Measurements from ENCODE around the gene MOCS2. TPM values are rescaled to one million over a fixed set of nuclear protein-coding genes. Genes with fewer than 3 reads are reported as not detected.

Gene MOCS2
- total and polyA plus RNA-seq, 10 of the 15 experiments (the other 5 are each of a cell fraction or from before 2014, with no cell fraction given), result 11.0 to 27.4 (median 22.5) TPM

DNA sequence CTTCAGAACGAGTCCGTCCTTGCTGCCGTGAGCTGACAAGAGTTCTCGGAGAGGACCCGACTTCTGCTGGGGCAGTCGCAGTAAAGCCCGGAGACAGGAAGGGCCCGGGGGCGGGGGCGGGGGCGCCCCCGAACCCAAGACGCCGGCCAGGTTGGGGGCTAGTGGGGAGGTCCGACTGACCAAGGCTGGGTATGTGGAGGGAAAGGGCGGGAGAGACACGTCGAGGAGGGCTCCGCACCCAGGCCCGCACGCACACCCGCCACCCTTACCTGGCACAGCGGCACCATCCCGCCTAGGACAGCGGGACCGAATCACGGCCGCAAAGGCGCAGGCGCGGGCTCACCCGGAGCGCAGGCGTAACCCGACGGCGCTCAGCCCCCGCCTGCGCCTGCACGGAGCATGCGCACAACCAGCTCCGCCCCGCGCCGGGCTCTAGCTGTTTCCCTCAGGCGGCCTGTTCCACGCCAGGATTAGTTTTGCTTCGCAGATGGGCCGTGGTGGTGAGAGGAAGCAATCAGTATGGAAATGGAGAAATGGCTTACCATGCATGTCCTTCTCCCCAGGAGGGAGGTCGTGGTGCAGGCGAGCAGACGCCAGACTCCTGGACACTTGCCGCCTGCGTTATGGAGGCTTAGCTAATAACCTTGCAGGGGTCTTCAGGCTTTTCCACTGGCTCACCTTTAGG lies at the start of gene MOCS2 (continued):
- TF ChIP-seq E2F4 (IDR thresholded peaks at IDR 0.05; ENCODE audit: low read depth, low read length) (no peak), BHLHE40 (IDR thresholded peaks at IDR 0.05; ENCODE audit: borderline replicate concordance in 1 of 2, low read depth in 2 of 2, low read length in 1 of 2) (peak; percentile 28 to 52; a peak in 1 of 4 replicates), RFX5 (IDR thresholded peaks at IDR 0.05; ENCODE audit: low read depth, low read length) (no peak), SKIL (IDR thresholded peaks at IDR 0.05; ENCODE audit: low read depth, poor library complexity, severe bottlenecking) (no peak), ATF3 (IDR thresholded peaks at IDR 0.05; ENCODE audit: borderline replicate concordance, extremely low read depth, low read depth, low read length) (peak; percentile 2; the same call in 1 of the 2 replicates), KAT2A (conservative IDR thresholded peaks at IDR 0.05; ENCODE audit: control insufficient read depth, low read depth, low read length) (no peak), MEF2B (IDR thresholded peaks at IDR 0.05; ENCODE audit: partially characterized antibody, poor library complexity, severe bottlenecking) (no peak), DPF2 (IDR thresholded peaks at IDR 0.05) (0 out of 2 replicates have a peak, but pooled peaks have one; percentile 59), TARDBP (IDR thresholded peaks at IDR 0.05; ENCODE audit: borderline replicate concordance) (0 out of 2 replicates have a peak, but pooled peaks have one; percentile 18), HDGF (IDR thresholded peaks at IDR 0.05) (peak; percentile 30; the same call in 1 of the 2 replicates), TCF3 (IDR thresholded peaks at IDR 0.05; ENCODE audit: borderline replicate concordance, insufficient read depth, low read depth, low read length) (0 out of 2 replicates have a peak, but pooled peaks have one; percentile 23), NRF1 (conservative IDR thresholded peaks at IDR 0.05; ENCODE audit: low read depth, low read length) (peak; percentile 92), MTA2 (IDR thresholded peaks at IDR 0.05; ENCODE audit: low read depth) (no peak), BCLAF1 (IDR thresholded peaks at IDR 0.05) (no peak), ELK1 (IDR thresholded peaks at IDR 0.05; ENCODE audit: low read depth, low read length) (peak; percentile 48; the same call in 1 of the 2 replicates), NR2C1 (IDR thresholded peaks at IDR 0.05) (no peak), NR2F1 (conservative IDR thresholded peaks at IDR 0.05) (0 out of 2 replicates have a peak, but pooled peaks have one; percentile 27), GABPA (IDR thresholded peaks at IDR 0.05; ENCODE audit: low read depth) (no peak)
